Mesothelial cell of epicardium (in vitro differentiated cells): ENCODE measurements around the gene OPRL1. TPM values are rescaled to one million over a fixed set of nuclear protein-coding genes. Genes with fewer than 3 reads are reported as not detected.

Experiments
- DNase-seq, 2 experiments: peaks; one replicate each; pipeline ENCODE4 v3.0.0; 2021; ENCODE audit warnings: low spot score in 2 of 2; ENCODE audit not compliant: unreplicated experiment in 2 of 2
- H3K27ac Mint-ChIP-seq: 2 replicates; pipeline ENCODE4 v1.8.0; 2021; ENCODE audit warnings: mixed read lengths
- H3K27me3 Mint-ChIP-seq: 2 replicates; pipeline ENCODE4 v1.8.0; 2021; ENCODE audit warnings: low read depth, mixed read lengths
- H3K36me3 Mint-ChIP-seq: 2 replicates; pipeline ENCODE4 v1.8.0; 2021; ENCODE audit warnings: mixed read lengths
- H3K4me1 Mint-ChIP-seq: 2 replicates; pipeline ENCODE4 v1.8.0; 2021; ENCODE audit warnings: mixed read lengths
- H3K4me3 Mint-ChIP-seq: 2 replicates; pipeline ENCODE4 v1.8.0; 2021; ENCODE audit warnings: mild to moderate bottlenecking, moderate library complexity, mixed read lengths
- H3K9me3 Mint-ChIP-seq: 2 replicates; pipeline ENCODE4 v1.8.0; 2021; ENCODE audit warnings: mixed read lengths
- total RNA-seq: library from RNA; stranded (reverse); gene quantifications from 3 replicates; pipeline ENCODE4 v1.2.1, GENCODE V29; 2021
- TF ChIP-seq, protein P1 (sequence below): fragments of 200-600 bp; sonication (generic); IDR thresholded peaks from one replicate; pipeline ENCODE4 v1.5.0; 2021; ENCODE audit warnings: antibody characterized with exemption; ENCODE audit not compliant: unreplicated experiment

Gene OPRL1
- total RNA-seq, 1 donor from 2014 or later, result 2.5 TPM

DNA sequence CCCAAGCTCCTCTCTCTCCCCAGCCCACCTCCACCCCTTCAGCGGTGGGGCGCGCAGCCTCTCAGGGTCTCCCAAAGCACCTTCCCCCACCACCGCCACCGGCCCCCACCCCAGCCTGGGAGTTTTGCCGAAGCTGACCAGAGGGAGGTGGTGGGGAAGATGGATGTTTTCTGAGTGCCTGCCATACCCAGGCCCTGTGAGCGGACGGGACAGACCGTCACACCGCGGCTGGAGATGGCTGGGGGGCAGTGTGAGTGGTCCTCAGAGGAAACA lies 38.2 kb upstream of the OPRL1 start:
- peaks cover 8% of the 10 kb centered on the region for H3K4me1 Mint-ChIP-seq
- H3K4me3 Mint-ChIP-seq, result peak overlapping the region; percentile 60
- TF ChIP-seq, protein P1, sequence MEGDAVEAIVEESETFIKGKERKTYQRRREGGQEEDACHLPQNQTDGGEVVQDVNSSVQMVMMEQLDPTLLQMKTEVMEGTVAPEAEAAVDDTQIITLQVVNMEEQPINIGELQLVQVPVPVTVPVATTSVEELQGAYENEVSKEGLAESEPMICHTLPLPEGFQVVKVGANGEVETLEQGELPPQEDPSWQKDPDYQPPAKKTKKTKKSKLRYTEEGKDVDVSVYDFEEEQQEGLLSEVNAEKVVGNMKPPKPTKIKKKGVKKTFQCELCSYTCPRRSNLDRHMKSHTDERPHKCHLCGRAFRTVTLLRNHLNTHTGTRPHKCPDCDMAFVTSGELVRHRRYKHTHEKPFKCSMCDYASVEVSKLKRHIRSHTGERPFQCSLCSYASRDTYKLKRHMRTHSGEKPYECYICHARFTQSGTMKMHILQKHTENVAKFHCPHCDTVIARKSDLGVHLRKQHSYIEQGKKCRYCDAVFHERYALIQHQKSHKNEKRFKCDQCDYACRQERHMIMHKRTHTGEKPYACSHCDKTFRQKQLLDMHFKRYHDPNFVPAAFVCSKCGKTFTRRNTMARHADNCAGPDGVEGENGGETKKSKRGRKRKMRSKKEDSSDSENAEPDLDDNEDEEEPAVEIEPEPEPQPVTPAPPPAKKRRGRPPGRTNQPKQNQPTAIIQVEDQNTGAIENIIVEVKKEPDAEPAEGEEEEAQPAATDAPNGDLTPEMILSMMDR, result no peak
- no peaks in the 10 kb centered on the region for H3K36me3 Mint-ChIP-seq
- H3K9me3 Mint-ChIP-seq, result no peaks in the 10 kb centered on the region
- H3K27me3 Mint-ChIP-seq, result peaks cover 81% of the 10 kb centered on the region
- DNase-seq, result no peak
- no peak overlapping the region for H3K27ac Mint-ChIP-seq

DNA sequence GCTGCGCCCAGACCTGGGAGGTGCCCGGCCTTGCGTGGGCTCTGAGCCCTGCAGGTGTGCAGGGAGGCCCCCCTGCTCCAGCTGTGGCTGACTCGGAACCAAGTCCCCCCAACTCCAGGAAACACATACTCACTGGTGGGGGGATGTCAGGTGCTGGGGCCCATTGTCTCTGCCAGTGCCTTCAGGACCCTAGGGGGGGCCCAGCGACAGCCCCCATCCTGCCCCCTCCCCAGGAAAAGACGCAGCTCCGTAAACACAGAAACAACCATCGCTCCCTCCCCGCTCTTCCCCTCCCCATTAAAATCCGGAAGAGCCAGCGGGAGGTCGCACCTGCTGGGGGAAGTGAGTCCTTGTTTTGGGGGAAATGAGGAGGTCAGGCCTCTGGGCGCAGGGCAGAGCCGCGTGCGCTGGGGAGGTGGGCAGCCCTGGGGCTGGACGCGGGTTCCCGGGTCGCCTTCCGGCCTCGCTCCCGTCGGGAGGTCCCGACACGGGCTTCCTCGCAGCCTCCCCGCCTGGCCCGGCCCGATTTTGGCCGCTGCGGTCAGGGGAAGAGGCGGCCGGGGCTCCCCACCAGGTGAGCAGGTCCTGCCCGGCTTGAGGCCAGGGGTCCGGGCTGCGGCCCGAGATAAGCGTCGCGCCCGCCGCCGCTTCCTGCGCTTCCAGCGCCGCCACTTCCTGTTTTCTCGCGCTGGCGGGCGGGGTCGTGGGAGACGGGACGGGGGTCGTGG lies 37.7 kb upstream of the OPRL1 start:
- TF ChIP-seq, protein P1, result no peak
- H3K9me3 Mint-ChIP-seq, result no peaks in the 10 kb centered on the region
- peaks cover 8% of the 10 kb centered on the region for H3K4me1 Mint-ChIP-seq
- no peak overlapping the region for H3K27ac Mint-ChIP-seq
- H3K4me3 Mint-ChIP-seq, result peak overlapping the region; percentile 60
- no peak for DNase-seq
- H3K27me3 Mint-ChIP-seq, result peaks cover 81% of the 10 kb centered on the region
- no peaks in the 10 kb centered on the region for H3K36me3 Mint-ChIP-seq

DNA sequence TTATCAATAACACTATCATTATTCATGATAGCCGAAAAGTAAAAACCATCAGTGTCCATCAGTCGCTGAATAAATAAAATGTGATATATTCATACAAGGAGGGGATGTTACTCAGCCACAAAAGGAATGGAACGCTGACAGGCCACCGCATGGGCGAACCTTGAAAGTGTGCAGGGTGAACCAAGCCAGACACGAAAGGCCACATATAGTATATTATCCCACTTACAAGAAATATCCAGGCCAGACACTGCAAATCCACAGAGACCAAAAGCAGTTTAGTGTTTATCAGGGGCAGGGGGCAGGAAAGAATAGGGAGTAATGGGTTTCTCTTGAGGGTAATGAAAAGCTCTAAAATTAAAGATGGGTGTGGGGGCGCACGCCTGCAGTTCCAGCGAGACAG lies 36.1 kb upstream of the OPRL1 start:
- no peak for DNase-seq
- Mint-ChIP-seq H3K9me3 (no peaks in the 10 kb centered on the region), H3K27me3 (peaks cover 83% of the 10 kb centered on the region), H3K27ac (no peak overlapping the region), H3K4me1 (peaks cover 5% of the 10 kb centered on the region), H3K4me3 (no peak overlapping the region), H3K36me3 (no peaks in the 10 kb centered on the region)
- TF ChIP-seq, protein P1, result no peak

DNA sequence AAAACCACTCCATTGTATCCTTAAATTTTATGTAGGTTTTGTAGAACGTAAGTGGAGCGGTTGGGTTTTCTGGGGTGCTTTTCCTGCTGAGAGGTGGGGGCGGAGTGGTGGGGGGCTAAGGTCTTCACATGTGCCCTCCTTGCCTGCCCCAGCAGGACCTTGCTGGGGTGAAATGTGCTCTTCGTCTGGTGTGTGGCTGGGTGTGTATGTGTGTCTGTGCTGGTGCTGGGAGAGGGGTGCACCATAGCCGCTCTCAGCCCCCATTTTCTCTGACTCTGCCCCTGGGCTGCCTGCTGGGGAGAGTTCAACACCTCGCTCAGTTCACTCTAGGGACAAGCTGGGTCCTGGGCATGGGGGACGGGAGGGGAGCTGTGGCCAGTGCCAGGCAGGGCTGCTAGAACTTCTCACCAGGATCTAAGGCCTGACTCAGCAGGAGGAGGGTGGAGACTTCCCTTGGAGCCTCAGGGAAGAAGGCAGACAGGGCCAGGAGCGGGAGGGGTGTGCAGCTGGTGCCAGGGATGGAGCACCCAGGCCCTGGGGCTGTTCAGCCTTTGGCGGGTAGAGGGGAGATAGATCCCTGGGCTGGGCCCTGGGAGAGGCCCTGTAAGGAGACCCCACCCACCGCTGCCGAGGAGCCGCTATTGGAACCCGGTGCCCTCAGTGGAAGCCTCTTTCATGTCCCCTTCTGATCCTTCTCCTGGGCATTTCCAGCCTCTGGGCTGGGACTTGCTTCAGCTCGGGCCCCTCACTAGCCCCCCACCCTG lies 35.2 kb upstream of the OPRL1 start:
- Mint-ChIP-seq H3K36me3 (no peaks in the 10 kb centered on the region), H3K27me3 (peaks cover 78% of the 10 kb centered on the region), H3K27ac (no peak overlapping the region), H3K4me3 (no peak overlapping the region), H3K9me3 (no peaks in the 10 kb centered on the region), H3K4me1 (peaks cover under 1% of the 10 kb centered on the region)
- DNase-seq, result no peak
- TF ChIP-seq, protein P1, result no peak

DNA sequence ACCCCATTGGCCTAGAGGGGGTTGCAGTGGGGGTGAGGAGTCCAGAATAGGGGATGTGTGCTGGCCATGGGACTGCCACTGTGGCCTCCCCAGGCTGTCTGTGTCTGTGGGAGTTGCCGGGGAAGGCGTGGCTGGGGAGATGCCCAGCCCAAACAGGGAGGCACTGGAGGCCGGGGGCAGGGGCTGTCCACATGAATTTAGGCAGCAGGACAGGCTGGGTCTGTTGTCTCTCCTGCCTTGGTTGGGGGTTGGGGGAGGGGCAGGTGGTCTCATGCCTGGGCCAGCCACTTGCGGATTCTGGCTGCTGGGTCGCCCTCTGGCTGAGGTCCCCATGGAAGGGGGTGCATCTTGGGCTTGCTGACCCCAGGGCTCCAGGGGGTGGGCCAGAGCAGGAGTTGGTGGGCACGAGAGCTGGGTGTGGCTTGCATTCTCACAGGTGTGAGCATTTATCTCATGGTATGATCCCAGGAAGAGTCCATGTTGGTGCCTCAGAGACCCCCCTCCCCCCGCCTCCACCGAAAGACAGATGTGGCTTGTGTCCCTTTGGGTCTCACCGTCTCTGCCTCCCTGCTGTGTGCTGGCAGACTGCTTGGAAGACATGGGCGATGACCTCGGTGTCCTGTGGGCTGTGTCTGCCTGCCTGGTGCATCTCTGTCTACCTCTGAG lies 34.4 kb upstream of the OPRL1 start:
- no peaks in the 10 kb centered on the region for H3K36me3 Mint-ChIP-seq
- TF ChIP-seq, protein P1, result no peak
- peaks cover 77% of the 10 kb centered on the region for H3K27me3 Mint-ChIP-seq
- H3K4me1 Mint-ChIP-seq, result no peaks in the 10 kb centered on the region
- H3K4me3 Mint-ChIP-seq, result no peak overlapping the region
- no peaks in the 10 kb centered on the region for H3K9me3 Mint-ChIP-seq
- no peak overlapping the region for H3K27ac Mint-ChIP-seq
- DNase-seq, result no peak
